SK-N-SH (cell line): ENCODE results near the gene IL1RL2. TPM values are rescaled to one million over a fixed set of nuclear protein-coding genes. Genes with fewer than 3 reads are reported as not detected.

Experiments used
- CTCF ChIA-PET: fragments of 300-600, 350-600 bp; formaldehyde crosslinking; extraction: SDS; loops from one replicate; lab custom pipeline; 2021; lab: Yijun Ruan, JAX
- POLR2A ChIA-PET: fragments of 350-600 bp; sonication (Branson Sonifier 250); formaldehyde crosslinking; extraction: SDS; loops from one replicate; lab custom pipeline; 2020; ENCODE audit warnings: antibody characterized with exemption, inconsistent platforms; lab: Yijun Ruan, JAX
- DNase-seq: peaks from one replicate; pipeline ENCODE4 v3.0.0; 2012
- H2AFZ ChIP-seq: fragments of 200-600 bp; sonication (generic); 2 replicates; pipeline ENCODE4 v1.8.1; 2016; ENCODE audit warnings: antibody characterized with exemption, mild to moderate bottlenecking, low read depth
- H3F3A ChIP-seq: fragments of 200-600 bp; sonication (generic); replicated peaks from 2 replicates; pipeline ENCODE3; 2016; ENCODE audit warnings: antibody characterized with exemption, mild to moderate bottlenecking; ENCODE audit not compliant: insufficient read depth
- H3K27ac ChIP-seq, 2 experiments: fragments of 200-500 bp in 1 of 2; fragments of 200-600 bp in 1 of 2; sonication (Bioruptor generic) in 1 of 2; sonication (generic), shearing (Covaris generic) in 1 of 2; 2 replicates each; pipeline versions ENCODE4 v1.5.1 to v1.6.1; 2014 to 2016; ENCODE audit warnings: low read depth in 2 of 2, inconsistent platforms in 1 of 2, low read length in 1 of 2, mild to moderate bottlenecking in 1 of 2, mixed read lengths in 1 of 2
- H3K27me3 ChIP-seq: fragments of 200-600 bp; sonication (generic), shearing (Covaris generic); 2 replicates; pipeline ENCODE4 v1.6.1; 2016; ENCODE audit warnings: mixed run types; ENCODE audit not compliant: insufficient read depth
- H3K36me3 ChIP-seq, 2 experiments: fragments of 200-500 bp in 1 of 2; fragments of 200-600 bp in 1 of 2; sonication (Bioruptor generic) in 1 of 2; sonication (generic) in 1 of 2; replicated peaks in 1 of 2; 2 replicates each; pipeline versions ENCODE3 to v1.5.1; 2014 to 2016; ENCODE audit warnings: low read length in 1 of 2, mild to moderate bottlenecking in 1 of 2; ENCODE audit not compliant: insufficient read depth in 2 of 2, control insufficient read depth in 1 of 2
- H3K4me1 ChIP-seq, 2 experiments: fragments of 200-500 bp in 1 of 2; fragments of 200-600 bp in 1 of 2; sonication (Bioruptor generic) in 1 of 2; sonication (generic), shearing (Covaris generic) in 1 of 2; 2 replicates each; pipeline versions ENCODE4 v1.5.1 to v1.6.1; 2014 to 2016; ENCODE audit warnings: low read depth in 1 of 2, low read length in 1 of 2, mixed run types in 1 of 2; ENCODE audit not compliant: insufficient read depth in 2 of 2, control insufficient read depth in 1 of 2
- H3K4me2 ChIP-seq: fragments of 200-600 bp; sonication (generic), shearing (Covaris generic); 2 replicates; pipeline ENCODE4 v1.6.1; 2017; ENCODE audit warnings: mixed run types
- H3K4me3 ChIP-seq, 2 experiments: fragments of 200-500 bp in 1 of 2; fragments of 200-600 bp in 1 of 2; sonication (Bioruptor generic) in 1 of 2; sonication (generic), shearing (Covaris generic) in 1 of 2; 2 replicates each; pipeline versions ENCODE4 v1.5.1 to v1.8.1; 2014 to 2016; ENCODE audit warnings: low read depth in 2 of 2, inconsistent platforms in 1 of 2, low read length in 1 of 2, mild to moderate bottlenecking in 1 of 2, mixed read lengths in 1 of 2, moderate library complexity in 1 of 2
- H3K79me2 ChIP-seq: fragments of 200-600 bp; sonication (generic); 2 replicates; pipeline ENCODE4 v1.8.1; 2017; ENCODE audit warnings: mild to moderate bottlenecking; ENCODE audit not compliant: insufficient read depth
- H3K9ac ChIP-seq: fragments of 200-600 bp; sonication (generic); 2 replicates; pipeline ENCODE4 v1.6.1; 2017; ENCODE audit warnings: mixed run types
- H3K9me2 ChIP-seq: fragments of 200-600 bp; sonication (generic); 2 replicates; pipeline ENCODE4 v1.6.1; 2017; ENCODE audit warnings: mixed run types
- H3K9me3 ChIP-seq: fragments of 200-600 bp; sonication (generic); 2 replicates; pipeline ENCODE4 v1.6.1; 2017; ENCODE audit warnings: mixed run types, mild to moderate bottlenecking, moderate library complexity
- H4K20me1 ChIP-seq: fragments of 200-600 bp; sonication (generic); 2 replicates; pipeline ENCODE4 v1.6.1; 2017; ENCODE audit warnings: mild to moderate bottlenecking, mixed run types; ENCODE audit not compliant: insufficient read depth
- CHD2 ChIP-seq: fragments of 150-350 bp; IDR thresholded peaks from 2 replicates; pipeline ENCODE4 v1.6.1; 2018; ENCODE audit warnings: low read length; ENCODE audit not compliant: partially characterized antibody
- ELF1 ChIP-seq: IDR thresholded peaks from 2 replicates; pipeline ENCODE4 v1.4.0; 2012
- FOSL2 ChIP-seq: IDR thresholded peaks from 2 replicates; pipeline ENCODE4 v1.4.0; 2012; ENCODE audit warnings: low read depth, mild to moderate bottlenecking, moderate library complexity, borderline replicate concordance
- FOXJ3 ChIP-seq: sonication (generic); formaldehyde crosslinking; IDR thresholded peaks from 2 replicates; pipeline ENCODE4 v1.5.1; 2020; ENCODE audit warnings: mild to moderate bottlenecking, missing genetic modification reagents
- GATA2 ChIP-seq: sonication (generic); formaldehyde crosslinking; IDR thresholded peaks from 2 replicates; pipeline ENCODE4 v1.5.0; 2020; ENCODE audit warnings: mild to moderate bottlenecking, missing genetic modification reagents
- JUND ChIP-seq: IDR thresholded peaks from 2 replicates; pipeline ENCODE4 v1.4.0; 2012
- MEF2A ChIP-seq: IDR thresholded peaks from 2 replicates; pipeline ENCODE4 v1.4.0; 2012; ENCODE audit warnings: low read depth, borderline replicate concordance
- NFIC ChIP-seq: IDR thresholded peaks from 2 replicates; pipeline ENCODE4 v1.4.0; 2012; ENCODE audit warnings: borderline replicate concordance
- POLR2AphosphoS5 ChIP-seq: IDR thresholded peaks from 2 replicates; pipeline ENCODE4 v1.6.1; 2012; ENCODE audit warnings: low read depth, low read length
- RCOR1 ChIP-seq: fragments of 150-350 bp; IDR thresholded peaks from 2 replicates; pipeline ENCODE4 v1.6.1; 2017; ENCODE audit warnings: antibody characterized with exemption, low read length
- REST ChIP-seq: IDR thresholded peaks from 2 replicates; pipeline ENCODE4 v1.6.1; 2012; ENCODE audit warnings: mild to moderate bottlenecking, low read depth, low read length, moderate library complexity
- RFX5 ChIP-seq: IDR thresholded peaks from 2 replicates; pipeline ENCODE4 v1.6.1; 2012; ENCODE audit warnings: mild to moderate bottlenecking, improper control_type of control experiment, low read length
- SIN3A ChIP-seq: IDR thresholded peaks from 2 replicates; pipeline ENCODE4 v1.6.1; 2012; ENCODE audit warnings: low read depth, mild to moderate bottlenecking, low read length, moderate library complexity, borderline replicate concordance
- TEAD4 ChIP-seq: IDR thresholded peaks from 2 replicates; pipeline ENCODE4 v1.4.0; 2012; ENCODE audit warnings: mild to moderate bottlenecking, borderline replicate concordance; ENCODE audit not compliant: insufficient read depth
- ZBTB33 ChIP-seq: IDR thresholded peaks from 2 replicates; pipeline ENCODE4 v1.4.0; 2012; ENCODE audit warnings: low read depth, borderline replicate concordance
- WGBS: methylation state at CpG from one replicate; pipeline ENCODE4 v1.1.6; 2017; ENCODE audit warnings: low lambda C conversion rate; 5-methylcytosine and 5-hydroxymethylcytosine counted together
- polyA plus RNA-seq, 3 experiments: library from polyadenylated mRNA; depleted of rRNA; stranded (reverse); fragments of >200 nt; gene quantifications; 2 replicates each; pipeline ENCODE4 v1.2.3, GENCODE V29; 2012
- TF ChIP-seq, protein P1 (sequence below): fragments of 200-600 bp; sonication (generic); IDR thresholded peaks from 2 replicates; pipeline ENCODE4 v1.6.1; 2017; ENCODE audit warnings: antibody characterized with exemption, mild to moderate bottlenecking, moderate library complexity
- TF ChIP-seq, protein P2 (sequence below): fragments of 150-350 bp; IDR thresholded peaks from 2 replicates; pipeline ENCODE4 v1.6.1; 2016; ENCODE audit warnings: mild to moderate bottlenecking, low read depth, low read length
- TF ChIP-seq, protein P3 (sequence below): IDR thresholded peaks from 2 replicates; pipeline ENCODE4 v1.4.0; 2012; ENCODE audit warnings: low read depth, borderline replicate concordance

Gene IL1RL2
- polyA plus RNA-seq, 1 of the 3 experiments (the other 2 are of a cell fraction), result 0.05 TPM

DNA sequence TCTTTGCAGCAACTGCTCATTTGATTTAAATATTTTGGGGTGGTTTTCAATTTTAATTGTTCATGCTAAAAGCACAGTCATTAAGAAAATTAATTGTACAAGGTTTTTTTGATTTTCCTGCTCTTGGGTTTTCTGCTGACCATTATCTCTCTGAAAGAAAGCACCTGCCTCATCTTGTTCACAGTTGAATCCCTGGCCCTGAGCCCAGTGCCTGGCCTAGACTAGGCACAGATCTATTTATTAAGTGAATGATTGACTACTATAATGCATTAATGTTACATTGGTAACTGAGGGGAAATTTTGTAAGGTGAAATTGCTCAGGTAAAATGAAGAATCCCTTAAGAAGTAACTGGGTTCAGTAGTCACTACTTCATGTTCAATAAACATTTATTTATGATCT, 22.0 kb downstream of the IL1RL2 start:
- Histone ChIP-seq H3K36me3 (no peaks in the 10 kb centered on the region), H3K9me2 (no peaks in the 10 kb centered on the region), H3K27ac (no peak overlapping the region), H3K4me2 (no peak overlapping the region), H3K9me3 (no peaks in the 10 kb centered on the region; the same call in 1 of the 2 replicates), H2AFZ (no peak overlapping the region), H4K20me1 (no peaks in the 10 kb centered on the region), H3K9ac (no peak overlapping the region), H3F3A (no peaks in the 10 kb centered on the region), H3K27me3 (no peaks in the 10 kb centered on the region), H3K79me2 (no peaks in the 10 kb centered on the region), H3K4me3 (no peak overlapping the region), H3K4me1 (no peaks in the 10 kb centered on the region)
- CTCF ChIA-PET, result interaction anchor here (1.6 kb wide), 1 partner anchor 32 kb away, joined by 5 read pairs; no protein-coding TSS in a partner anchor
- TF ChIP-seq CHD2, result no peak
- TF ChIP-seq FOXJ3 (CRISPR knock-in tag), result no peak
- TF ChIP-seq SIN3A, result no peak
- TF ChIP-seq RFX5, result no peak
- TF ChIP-seq NFIC, result no peak
- no peak for TF ChIP-seq ELF1
- TF ChIP-seq, protein P1, sequence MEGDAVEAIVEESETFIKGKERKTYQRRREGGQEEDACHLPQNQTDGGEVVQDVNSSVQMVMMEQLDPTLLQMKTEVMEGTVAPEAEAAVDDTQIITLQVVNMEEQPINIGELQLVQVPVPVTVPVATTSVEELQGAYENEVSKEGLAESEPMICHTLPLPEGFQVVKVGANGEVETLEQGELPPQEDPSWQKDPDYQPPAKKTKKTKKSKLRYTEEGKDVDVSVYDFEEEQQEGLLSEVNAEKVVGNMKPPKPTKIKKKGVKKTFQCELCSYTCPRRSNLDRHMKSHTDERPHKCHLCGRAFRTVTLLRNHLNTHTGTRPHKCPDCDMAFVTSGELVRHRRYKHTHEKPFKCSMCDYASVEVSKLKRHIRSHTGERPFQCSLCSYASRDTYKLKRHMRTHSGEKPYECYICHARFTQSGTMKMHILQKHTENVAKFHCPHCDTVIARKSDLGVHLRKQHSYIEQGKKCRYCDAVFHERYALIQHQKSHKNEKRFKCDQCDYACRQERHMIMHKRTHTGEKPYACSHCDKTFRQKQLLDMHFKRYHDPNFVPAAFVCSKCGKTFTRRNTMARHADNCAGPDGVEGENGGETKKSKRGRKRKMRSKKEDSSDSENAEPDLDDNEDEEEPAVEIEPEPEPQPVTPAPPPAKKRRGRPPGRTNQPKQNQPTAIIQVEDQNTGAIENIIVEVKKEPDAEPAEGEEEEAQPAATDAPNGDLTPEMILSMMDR, result no peak
- POLR2A ChIA-PET, result no interaction called here
- DNase-seq, result no peak

DNA sequence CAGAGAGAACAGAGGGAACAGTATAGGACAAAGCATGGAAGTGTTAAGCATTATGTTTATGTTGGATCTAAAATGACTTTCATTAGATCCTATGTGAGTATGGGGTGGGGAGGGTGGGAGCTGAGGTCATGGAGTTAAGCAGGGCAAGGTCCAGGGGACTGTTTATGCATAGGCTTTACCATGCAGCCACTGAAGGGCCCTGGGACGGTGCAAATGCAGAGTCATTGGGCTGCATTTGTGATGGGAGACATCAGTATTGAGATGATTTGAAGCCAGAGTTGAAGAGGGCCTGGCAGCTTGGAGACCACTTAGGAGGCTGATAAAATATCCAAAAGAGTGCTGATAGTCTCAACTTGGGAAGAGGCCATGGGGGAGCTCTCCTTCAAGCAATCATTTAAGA, 22.7 kb downstream of the IL1RL2 start:
- POLR2A ChIA-PET, result no interaction called here
- Histone ChIP-seq H3K27ac (no peak overlapping the region), H3K79me2 (no peaks in the 10 kb centered on the region), H3K9me3 (no peaks in the 10 kb centered on the region; the same call in 1 of the 2 replicates), H3K27me3 (no peaks in the 10 kb centered on the region), H4K20me1 (no peaks in the 10 kb centered on the region), H3F3A (no peaks in the 10 kb centered on the region), H3K4me3 (no peak overlapping the region), H3K4me1 (no peaks in the 10 kb centered on the region), H3K9me2 (no peaks in the 10 kb centered on the region), H3K36me3 (no peaks in the 10 kb centered on the region), H2AFZ (no peak overlapping the region), H3K9ac (no peak overlapping the region), H3K4me2 (no peak overlapping the region)
- CTCF ChIA-PET, result interaction anchor here (1.0 to 1.6 kb wide), 2 partner anchors 31 to 189 kb away, joined by 3 to 5 read pairs; no protein-coding TSS in a partner anchor
- DNase-seq, result no peak
- 8% methylated on average over 1 of the region's 1 CpG for WGBS
- TF ChIP-seq, protein P2, sequence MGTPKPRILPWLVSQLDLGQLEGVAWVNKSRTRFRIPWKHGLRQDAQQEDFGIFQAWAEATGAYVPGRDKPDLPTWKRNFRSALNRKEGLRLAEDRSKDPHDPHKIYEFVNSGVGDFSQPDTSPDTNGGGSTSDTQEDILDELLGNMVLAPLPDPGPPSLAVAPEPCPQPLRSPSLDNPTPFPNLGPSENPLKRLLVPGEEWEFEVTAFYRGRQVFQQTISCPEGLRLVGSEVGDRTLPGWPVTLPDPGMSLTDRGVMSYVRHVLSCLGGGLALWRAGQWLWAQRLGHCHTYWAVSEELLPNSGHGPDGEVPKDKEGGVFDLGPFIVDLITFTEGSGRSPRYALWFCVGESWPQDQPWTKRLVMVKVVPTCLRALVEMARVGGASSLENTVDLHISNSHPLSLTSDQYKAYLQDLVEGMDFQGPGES, result no peak
- TF ChIP-seq TEAD4, result no peak
- no peak for TF ChIP-seq FOSL2
- no peak for TF ChIP-seq RCOR1
- TF ChIP-seq SIN3A, result no peak
- TF ChIP-seq ELF1, result no peak
- no peak for TF ChIP-seq REST
- TF ChIP-seq MEF2A, result no peak
- TF ChIP-seq, protein P3, sequence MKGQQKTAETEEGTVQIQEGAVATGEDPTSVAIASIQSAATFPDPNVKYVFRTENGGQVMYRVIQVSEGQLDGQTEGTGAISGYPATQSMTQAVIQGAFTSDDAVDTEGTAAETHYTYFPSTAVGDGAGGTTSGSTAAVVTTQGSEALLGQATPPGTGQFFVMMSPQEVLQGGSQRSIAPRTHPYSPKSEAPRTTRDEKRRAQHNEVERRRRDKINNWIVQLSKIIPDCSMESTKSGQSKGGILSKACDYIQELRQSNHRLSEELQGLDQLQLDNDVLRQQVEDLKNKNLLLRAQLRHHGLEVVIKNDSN, result no peak
- TF ChIP-seq ZBTB33, result no peak
- no peak for TF ChIP-seq GATA2 (CRISPR knock-in tag)
- no peak for TF ChIP-seq POLR2AphosphoS5
- no peak for TF ChIP-seq FOXJ3 (CRISPR knock-in tag)
- TF ChIP-seq JUND, result no peak
- no peak for TF ChIP-seq RFX5
